Stomach (tissue), 4 donors: ENCODE measurements around the gene SYNE2.

Source experiments
- CTCF ChIP-seq, 7 experiments: fragments of 450-650 bp in 4 of 7; fragments of 200-600 bp in 3 of 7; sonication (generic) in 3 of 7; IDR thresholded peaks; one replicate each; pipeline ENCODE4 v1.5.1; 2016 to 2019; ENCODE audit warnings: antibody characterized with exemption in 7 of 7, control low read depth in 2 of 7, mild to moderate bottlenecking in 1 of 7
- EP300 ChIP-seq: sonication (generic); formaldehyde crosslinking; IDR thresholded peaks from one replicate; pipeline ENCODE4 v1.6.1; 2017; ENCODE audit warnings: antibody characterized with exemption
- POLR2A ChIP-seq, 4 donors: fragments of 450-650 bp; IDR thresholded peaks; one replicate each; pipeline ENCODE4 v1.6.1; 2016; ENCODE audit warnings: antibody characterized with exemption in 4 of 4, control low read depth in 2 of 4, mild to moderate bottlenecking in 1 of 4, moderate library complexity in 1 of 4
- POLR2AphosphoS5 ChIP-seq, 3 donors: sonication (generic); formaldehyde crosslinking; IDR thresholded peaks; one replicate each; pipeline ENCODE4 v1.6.1; 2016; ENCODE audit warnings: antibody characterized with exemption in 3 of 3

- TF ChIP-seq CTCF (IDR thresholded peaks at IDR 0.05) = no peak
- TF ChIP-seq POLR2AphosphoS5 (IDR thresholded peaks at IDR 0.05) = no peak
- no peak for TF ChIP-seq POLR2A (IDR thresholded peaks at IDR 0.05)
- TF ChIP-seq EP300 = no peak
Measured at GRCh38 chr14:63874223-63874622, 21.4 kb downstream of the SYNE2 start.
